HepG2 (cell line): ENCODE measurements around the gene MYO10. TPM values are rescaled to one million over a fixed set of nuclear protein-coding genes. Genes with fewer than 3 reads are reported as not detected.

Experiments
- ARID2 ChIP-seq: sonication (generic); formaldehyde crosslinking; IDR thresholded peaks from 2 replicates; pipeline ENCODE4 v1.8.1; 2022; ENCODE audit warnings: mild to moderate bottlenecking, missing genetic modification reagents, borderline replicate concordance
- BRD4 ChIP-seq: sonication (generic); formaldehyde crosslinking; IDR thresholded peaks from 2 replicates; pipeline ENCODE4 v1.4.0; 2020; ENCODE audit warnings: missing genetic modification reagents
- HNRNPL ChIP-seq: fragments of 200-400 bp; formaldehyde crosslinking; IDR thresholded peaks from 2 replicates; pipeline ENCODE4 v1.6.1; 2017; ENCODE audit warnings: mild to moderate bottlenecking, low read depth, low read length
- NCOR1 ChIP-seq: fragments of 200-600 bp; sonication (generic); IDR thresholded peaks from 2 replicates; pipeline ENCODE4 v1.7.0; 2017; ENCODE audit warnings: antibody characterized with exemption, low read length, borderline replicate concordance
- NR2F6 ChIP-seq, 2 experiments: IDR thresholded peaks; 2 replicates each; pipeline ENCODE4 v1.6.1; 2016; ENCODE audit warnings: antibody characterized with exemption in 1 of 2, mild to moderate bottlenecking in 1 of 2
- NRL ChIP-seq: sonication (generic); formaldehyde crosslinking; IDR thresholded peaks from 2 replicates; pipeline ENCODE4 v1.5.0; 2020; ENCODE audit warnings: missing genetic modification reagents, mild to moderate bottlenecking, moderate library complexity, borderline replicate concordance
- RBFOX2 ChIP-seq: fragments of 200-400 bp; formaldehyde crosslinking; IDR thresholded peaks from 2 replicates; pipeline ENCODE4 v1.6.1; 2017; ENCODE audit warnings: low read depth, mild to moderate bottlenecking, low read length
- SMARCE1 ChIP-seq: fragments of 450-650 bp; IDR thresholded peaks from 2 replicates; pipeline ENCODE4 v1.6.1; 2017; ENCODE audit warnings: borderline replicate concordance
- TMF1 ChIP-seq: sonication (generic); formaldehyde crosslinking; IDR thresholded peaks from 2 replicates; pipeline ENCODE4 v1.8.1; 2022; ENCODE audit warnings: low read depth, missing genetic modification reagents
- ZBTB8A ChIP-seq: sonication (generic); formaldehyde crosslinking; IDR thresholded peaks from 2 replicates; pipeline ENCODE4 v1.4.0; 2020; ENCODE audit warnings: mild to moderate bottlenecking, low read depth, missing genetic modification reagents, borderline replicate concordance
- ZNF138 ChIP-seq: sonication (generic); formaldehyde crosslinking; IDR thresholded peaks from 2 replicates; pipeline ENCODE4 v1.5.0; 2020; ENCODE audit warnings: mild to moderate bottlenecking, low read depth, missing genetic modification reagents
- ZNF33A ChIP-seq: sonication (generic); formaldehyde crosslinking; IDR thresholded peaks from 2 replicates; pipeline ENCODE4 v1.5.1; 2020; ENCODE audit warnings: missing genetic modification reagents, mild to moderate bottlenecking, moderate library complexity, borderline replicate concordance
- ZNF496 ChIP-seq: sonication (generic); formaldehyde crosslinking; IDR thresholded peaks from 2 replicates; pipeline ENCODE4 v1.8.1; 2023; ENCODE audit warnings: mild to moderate bottlenecking, moderate library complexity, missing genetic modification reagents; ENCODE audit not compliant: insufficient replicate concordance
- polyA plus RNA-seq, 8 experiments: library from polyadenylated mRNA; depleted of rRNA in 3 of 8; stranded (reverse) in 7 of 8; unstranded in 1 of 8; fragments of >200 nt; fragmentation: Illumina TruSeq in 4 of 8; extraction: Trizol in 4 of 8; gene quantifications; 2 replicates each; pipeline versions ENCODE4 v1.2.1 to v1.2.3, GENCODE V29; 2011 to 2016; ENCODE audit warnings: low read depth in 4 of 8, missing spikeins in 1 of 8, mixed read lengths in 1 of 8; ENCODE audit not compliant: insufficient read depth in 1 of 8
- total RNA-seq, 5 experiments: library from RNA; depleted of rRNA; stranded (reverse); fragments of >200 nt; fragmentation: Illumina TruSeq; extraction: Trizol; gene quantifications; 2 replicates each; pipeline ENCODE4 v1.2.3, GENCODE V29; 2016; ENCODE audit warnings: low read depth in 1 of 5
- TF ChIP-seq, protein P1 (sequence below): sonication (generic); formaldehyde crosslinking; IDR thresholded peaks from 2 replicates; pipeline ENCODE4 v1.4.0; 2020; ENCODE audit warnings: missing genetic modification reagents
- TF ChIP-seq, protein P2 (sequence below): sonication (generic); formaldehyde crosslinking; conservative IDR thresholded peaks from 2 replicates; pipeline ENCODE4 v1.4.0; 2020; ENCODE audit warnings: missing genetic modification reagents
- TF ChIP-seq, protein P3 (sequence below): sonication (generic); formaldehyde crosslinking; conservative IDR thresholded peaks from 2 replicates; pipeline ENCODE4 v1.8.0; 2022; ENCODE audit warnings: low read depth, missing genetic modification reagents
- TF ChIP-seq, protein P4 (sequence below): sonication (generic); formaldehyde crosslinking; IDR thresholded peaks from 2 replicates; pipeline ENCODE4 v1.5.1; 2020; ENCODE audit warnings: mild to moderate bottlenecking, missing genetic modification reagents, borderline replicate concordance
- TF ChIP-seq, protein P5 (sequence below): fragments of 450-650 bp; IDR thresholded peaks from 2 replicates; pipeline ENCODE4 v1.6.1; 2016
- TF ChIP-seq, protein P6 (sequence below): IDR thresholded peaks from 2 replicates; pipeline ENCODE4 v1.6.1; 2012; ENCODE audit warnings: inconsistent platforms

The MYO10 gene
- total and polyA plus RNA-seq, 2 of the 13 experiments (the other 11 are each of a cell fraction or from before 2014, with no cell fraction given), result 4.5 to 14.0 TPM

DNA sequence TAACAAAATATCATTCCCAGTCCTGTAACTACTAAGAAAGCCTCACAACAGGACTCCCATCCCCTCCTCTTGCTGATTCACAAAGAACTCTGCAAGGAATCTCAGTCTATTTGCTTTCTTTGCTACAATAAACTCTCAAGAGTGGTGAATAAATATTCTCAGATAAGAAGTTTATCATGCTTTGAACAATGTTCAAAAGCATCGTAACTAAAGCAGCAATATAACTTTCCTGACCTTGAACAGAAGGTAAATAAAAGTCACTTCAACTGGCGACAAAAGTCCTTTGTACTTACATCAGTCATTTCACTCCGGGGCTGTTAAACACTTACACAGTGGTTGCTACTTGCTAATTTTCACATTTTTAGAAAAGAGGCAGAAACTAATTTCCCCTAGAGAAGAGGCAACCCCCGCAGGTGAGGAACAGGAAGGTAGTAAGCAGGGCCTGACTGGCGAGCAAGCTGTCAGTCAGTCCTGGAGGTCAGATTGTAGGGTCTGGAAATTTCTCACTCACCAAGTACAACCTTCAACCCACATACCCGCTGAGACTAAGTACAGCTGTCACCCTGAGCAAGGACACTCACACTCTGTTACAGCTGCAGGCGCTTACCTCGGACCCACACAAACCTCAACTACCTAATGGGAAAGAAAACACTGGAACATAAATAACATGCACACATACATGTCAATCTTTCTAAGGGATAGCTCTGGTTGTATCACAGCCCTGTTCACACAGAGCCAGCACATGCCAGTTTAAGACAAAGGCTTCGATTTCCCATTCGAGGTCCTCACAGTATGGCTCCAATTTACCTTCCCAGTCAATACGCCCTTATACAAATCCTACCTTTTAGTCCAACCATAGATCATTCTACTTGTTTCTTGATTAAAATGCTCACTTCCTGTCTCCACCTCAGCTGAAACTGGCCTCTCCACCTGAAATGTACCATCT is 214.7 kb downstream of the MYO10 start (continued):
- TF ChIP-seq RBFOX2 (no peak), ZNF496 (CRISPR knock-in tag) (no peak), SMARCE1 (no peak), ZNF138 (no peak), NCOR1 (peak; percentile 49; the same call in 1 of the 2 replicates), ZNF33A (CRISPR knock-in tag) (no peak), TMF1 (CRISPR knock-in tag) (no peak), ARID2 (CRISPR knock-in tag) (no peak), BRD4 (no peak), NR2F6 (IDR thresholded peaks at IDR 0.05) (peak; percentile 60), NR2F6 (CRISPR knock-in tag; IDR thresholded peaks at IDR 0.05) (peak; percentile 24; the same call in 1 of the 2 replicates), HNRNPL (no peak), ZBTB8A (no peak), NRL (CRISPR knock-in tag) (no peak)
- TF ChIP-seq, protein P1, sequence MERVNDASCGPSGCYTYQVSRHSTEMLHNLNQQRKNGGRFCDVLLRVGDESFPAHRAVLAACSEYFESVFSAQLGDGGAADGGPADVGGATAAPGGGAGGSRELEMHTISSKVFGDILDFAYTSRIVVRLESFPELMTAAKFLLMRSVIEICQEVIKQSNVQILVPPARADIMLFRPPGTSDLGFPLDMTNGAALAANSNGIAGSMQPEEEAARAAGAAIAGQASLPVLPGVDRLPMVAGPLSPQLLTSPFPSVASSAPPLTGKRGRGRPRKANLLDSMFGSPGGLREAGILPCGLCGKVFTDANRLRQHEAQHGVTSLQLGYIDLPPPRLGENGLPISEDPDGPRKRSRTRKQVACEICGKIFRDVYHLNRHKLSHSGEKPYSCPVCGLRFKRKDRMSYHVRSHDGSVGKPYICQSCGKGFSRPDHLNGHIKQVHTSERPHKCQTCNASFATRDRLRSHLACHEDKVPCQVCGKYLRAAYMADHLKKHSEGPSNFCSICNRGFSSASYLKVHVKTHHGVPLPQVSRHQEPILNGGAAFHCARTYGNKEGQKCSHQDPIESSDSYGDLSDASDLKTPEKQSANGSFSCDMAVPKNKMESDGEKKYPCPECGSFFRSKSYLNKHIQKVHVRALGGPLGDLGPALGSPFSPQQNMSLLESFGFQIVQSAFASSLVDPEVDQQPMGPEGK (CRISPR knock-in tag), result no peak
- TF ChIP-seq, protein P2, sequence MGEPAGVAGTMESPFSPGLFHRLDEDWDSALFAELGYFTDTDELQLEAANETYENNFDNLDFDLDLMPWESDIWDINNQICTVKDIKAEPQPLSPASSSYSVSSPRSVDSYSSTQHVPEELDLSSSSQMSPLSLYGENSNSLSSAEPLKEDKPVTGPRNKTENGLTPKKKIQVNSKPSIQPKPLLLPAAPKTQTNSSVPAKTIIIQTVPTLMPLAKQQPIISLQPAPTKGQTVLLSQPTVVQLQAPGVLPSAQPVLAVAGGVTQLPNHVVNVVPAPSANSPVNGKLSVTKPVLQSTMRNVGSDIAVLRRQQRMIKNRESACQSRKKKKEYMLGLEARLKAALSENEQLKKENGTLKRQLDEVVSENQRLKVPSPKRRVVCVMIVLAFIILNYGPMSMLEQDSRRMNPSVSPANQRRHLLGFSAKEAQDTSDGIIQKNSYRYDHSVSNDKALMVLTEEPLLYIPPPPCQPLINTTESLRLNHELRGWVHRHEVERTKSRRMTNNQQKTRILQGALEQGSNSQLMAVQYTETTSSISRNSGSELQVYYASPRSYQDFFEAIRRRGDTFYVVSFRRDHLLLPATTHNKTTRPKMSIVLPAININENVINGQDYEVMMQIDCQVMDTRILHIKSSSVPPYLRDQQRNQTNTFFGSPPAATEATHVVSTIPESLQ (CRISPR knock-in tag), result no peak
- TF ChIP-seq, protein P3, sequence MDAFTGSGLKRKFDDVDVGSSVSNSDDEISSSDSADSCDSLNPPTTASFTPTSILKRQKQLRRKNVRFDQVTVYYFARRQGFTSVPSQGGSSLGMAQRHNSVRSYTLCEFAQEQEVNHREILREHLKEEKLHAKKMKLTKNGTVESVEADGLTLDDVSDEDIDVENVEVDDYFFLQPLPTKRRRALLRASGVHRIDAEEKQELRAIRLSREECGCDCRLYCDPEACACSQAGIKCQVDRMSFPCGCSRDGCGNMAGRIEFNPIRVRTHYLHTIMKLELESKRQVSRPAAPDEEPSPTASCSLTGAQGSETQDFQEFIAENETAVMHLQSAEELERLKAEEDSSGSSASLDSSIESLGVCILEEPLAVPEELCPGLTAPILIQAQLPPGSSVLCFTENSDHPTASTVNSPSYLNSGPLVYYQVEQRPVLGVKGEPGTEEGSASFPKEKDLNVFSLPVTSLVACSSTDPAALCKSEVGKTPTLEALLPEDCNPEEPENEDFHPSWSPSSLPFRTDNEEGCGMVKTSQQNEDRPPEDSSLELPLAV, result no peak
- TF ChIP-seq, protein P4, sequence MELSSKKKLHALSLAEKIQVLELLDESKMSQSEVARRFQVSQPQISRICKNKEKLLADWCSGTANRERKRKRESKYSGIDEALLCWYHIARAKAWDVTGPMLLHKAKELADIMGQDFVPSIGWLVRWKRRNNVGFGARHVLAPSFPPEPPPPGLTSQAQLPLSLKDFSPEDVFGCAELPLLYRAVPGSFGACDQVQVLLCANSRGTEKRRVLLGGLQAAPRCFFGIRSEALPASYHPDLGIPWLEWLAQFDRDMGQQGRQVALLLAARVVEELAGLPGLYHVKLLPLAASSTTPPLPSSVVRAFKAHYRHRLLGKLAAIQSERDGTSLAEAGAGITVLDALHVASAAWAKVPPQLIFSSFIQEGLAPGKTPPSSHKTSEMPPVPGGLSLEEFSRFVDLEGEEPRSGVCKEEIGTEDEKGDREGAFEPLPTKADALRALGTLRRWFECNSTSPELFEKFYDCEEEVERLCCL, result no peak
- TF ChIP-seq, protein P5, sequence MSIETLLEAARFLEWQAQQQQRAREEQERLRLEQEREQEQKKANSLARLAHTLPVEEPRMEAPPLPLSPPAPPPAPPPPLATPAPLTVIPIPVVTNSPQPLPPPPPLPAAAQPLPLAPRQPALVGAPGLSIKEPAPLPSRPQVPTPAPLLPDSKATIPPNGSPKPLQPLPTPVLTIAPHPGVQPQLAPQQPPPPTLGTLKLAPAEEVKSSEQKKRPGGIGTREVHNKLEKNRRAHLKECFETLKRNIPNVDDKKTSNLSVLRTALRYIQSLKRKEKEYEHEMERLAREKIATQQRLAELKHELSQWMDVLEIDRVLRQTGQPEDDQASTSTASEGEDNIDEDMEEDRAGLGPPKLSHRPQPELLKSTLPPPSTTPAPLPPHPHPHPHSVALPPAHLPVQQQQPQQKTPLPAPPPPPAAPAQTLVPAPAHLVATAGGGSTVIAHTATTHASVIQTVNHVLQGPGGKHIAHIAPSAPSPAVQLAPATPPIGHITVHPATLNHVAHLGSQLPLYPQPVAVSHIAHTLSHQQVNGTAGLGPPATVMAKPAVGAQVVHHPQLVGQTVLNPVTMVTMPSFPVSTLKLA, result no peak
- TF ChIP-seq, protein P6, sequence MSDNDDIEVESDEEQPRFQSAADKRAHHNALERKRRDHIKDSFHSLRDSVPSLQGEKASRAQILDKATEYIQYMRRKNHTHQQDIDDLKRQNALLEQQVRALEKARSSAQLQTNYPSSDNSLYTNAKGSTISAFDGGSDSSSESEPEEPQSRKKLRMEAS, result no peak
